T-helper 2 cell treated with Interferon-gamma antibody and Interleukin-4, amounts not matched to agents 5 μg/mL and 100 μg/mL, for 36 hours (primary cell): ENCODE data around the gene PDILT.
"Not testable (repeated sequence)": the region's sequence is repeated elsewhere in the genome, so short reads cannot be mapped to it uniquely, and the experiment has no call there.

ENCODE experiments used
- DNase-seq: peaks from one replicate; pipeline ENCODE4 v3.0.0; 2021; ENCODE audit warnings: low spot score
- H3K27ac Mint-ChIP-seq: one replicate; pipeline ENCODE4 v1.8.0; 2021; ENCODE audit warnings: mild to moderate bottlenecking, mixed read lengths
- H3K27me3 Mint-ChIP-seq: one replicate; pipeline ENCODE4 v1.8.0; 2021; ENCODE audit warnings: low read depth, mixed read lengths
- H3K36me3 Mint-ChIP-seq: one replicate; pipeline ENCODE4 v1.8.0; 2021; ENCODE audit warnings: low read depth, mixed read lengths
- H3K4me1 Mint-ChIP-seq: one replicate; pipeline ENCODE4 v1.8.0; 2021; ENCODE audit warnings: low read depth, mixed read lengths
- H3K4me3 Mint-ChIP-seq: one replicate; pipeline ENCODE4 v1.8.0; 2022; ENCODE audit warnings: mild to moderate bottlenecking, moderate library complexity, mixed read lengths
- H3K9me3 Mint-ChIP-seq: one replicate; pipeline ENCODE4 v1.8.0; 2021; ENCODE audit warnings: mixed read lengths

The PDILT gene

GRCh38 chr16:20317117-20317516 lies 87.4 kb downstream of the PDILT start:
- no peak overlapping the region for H3K4me3 Mint-ChIP-seq
- no peaks in the 10 kb centered on the region for H3K36me3 Mint-ChIP-seq
- DNase-seq: no peak
- H3K27me3 Mint-ChIP-seq: no peaks in the 10 kb centered on the region
- no peaks in the 10 kb centered on the region for H3K9me3 Mint-ChIP-seq
- H3K4me1 Mint-ChIP-seq: no peaks in the 10 kb centered on the region
- no peak overlapping the region for H3K27ac Mint-ChIP-seq

- no peaks in the 10 kb centered on the region for H3K27me3 Mint-ChIP-seq
- DNase-seq: no peak
- no peak overlapping the region for H3K27ac Mint-ChIP-seq
- no peak overlapping the region for H3K4me3 Mint-ChIP-seq
- H3K9me3 Mint-ChIP-seq: no peaks in the 10 kb centered on the region
- H3K36me3 Mint-ChIP-seq: no peaks in the 10 kb centered on the region
- H3K4me1 Mint-ChIP-seq: no peaks in the 10 kb centered on the region
Observed at GRCh38 chr16:20316715-20317114, 87.8 kb downstream of the PDILT start.

- Mint-ChIP-seq H3K27me3 (no peaks in the 10 kb centered on the region), H3K4me3 (no peak overlapping the region), H3K36me3 (no peaks in the 10 kb centered on the region), H3K4me1 (no peaks in the 10 kb centered on the region), H3K27ac (no peak overlapping the region), H3K9me3 (no peaks in the 10 kb centered on the region)
- no peak for DNase-seq
Observed at GRCh38 chr16:20315764-20316163, 88.8 kb downstream of the PDILT start.

GRCh38 chr16:20314575-20314974 lies 90.0 kb downstream of the PDILT start:
- Mint-ChIP-seq H3K27ac (no peak overlapping the region), H3K36me3 (no peaks in the 10 kb centered on the region), H3K27me3 (no peaks in the 10 kb centered on the region), H3K4me1 (no peaks in the 10 kb centered on the region), H3K4me3 (no peak overlapping the region), H3K9me3 (no peaks in the 10 kb centered on the region)
- no peak for DNase-seq

GRCh38 chr16:20313741-20314140 lies 90.8 kb downstream of the PDILT start:
- no peaks in the 10 kb centered on the region for H3K9me3 Mint-ChIP-seq
- H3K27me3 Mint-ChIP-seq: no peaks in the 10 kb centered on the region
- H3K36me3 Mint-ChIP-seq: no peaks in the 10 kb centered on the region
- no peaks in the 10 kb centered on the region for H3K4me1 Mint-ChIP-seq
- no peak for DNase-seq
- no peak overlapping the region for H3K27ac Mint-ChIP-seq
- no peak overlapping the region for H3K4me3 Mint-ChIP-seq

GRCh38 chr16:20312536-20313095 lies 91.9 kb downstream of the PDILT start:
- not testable (repeated sequence) for H3K27me3 Mint-ChIP-seq, DNase-seq, H3K27ac Mint-ChIP-seq, H3K4me1 Mint-ChIP-seq, H3K36me3 Mint-ChIP-seq, H3K4me3 Mint-ChIP-seq, H3K9me3 Mint-ChIP-seq

GRCh38 chr16:20311548-20311947 lies 93.0 kb downstream of the PDILT start:
- Mint-ChIP-seq H3K27me3 (no peaks in the 10 kb centered on the region), H3K27ac (no peak overlapping the region), H3K4me3 (no peak overlapping the region), H3K4me1 (no peaks in the 10 kb centered on the region), H3K9me3 (no peaks in the 10 kb centered on the region), H3K36me3 (no peaks in the 10 kb centered on the region)
- DNase-seq: no peak

GRCh38 chr16:20310421-20311395 lies 93.8 kb downstream of the PDILT start:
- Mint-ChIP-seq H3K27me3 (no peaks in the 10 kb centered on the region), H3K9me3 (no peaks in the 10 kb centered on the region)

GRCh38 chr16:20309786-20310185 lies 94.8 kb downstream of the PDILT start:
- DNase-seq: no peak
- Mint-ChIP-seq H3K9me3 (no peaks in the 10 kb centered on the region), H3K27ac (no peak overlapping the region), H3K27me3 (no peaks in the 10 kb centered on the region), H3K36me3 (no peaks in the 10 kb centered on the region), H3K4me1 (no peaks in the 10 kb centered on the region), H3K4me3 (no peak overlapping the region)

More at GRCh38 chr16:20310421-20311395, 93.8 kb downstream of the PDILT start:
- Mint-ChIP-seq H3K4me3 (no peak overlapping the region), H3K27ac (no peak overlapping the region), H3K36me3 (no peaks in the 10 kb centered on the region), H3K4me1 (no peaks in the 10 kb centered on the region)
- no peak for DNase-seq
